GM12873 (cell line): Measurements from ENCODE around the gene POLH.

Experiments used
- CTCF ChIP-seq: IDR thresholded peaks from 2 replicates; pipeline ENCODE4 v1.5.1; 2012; ENCODE audit warnings: low read depth, mild to moderate bottlenecking, moderate library complexity, low read length, control low read depth; ENCODE audit not compliant: insufficient read depth; ENCODE audit errors: missing control alignments

Gene POLH

GRCh38 chr6:43588194-43588593 is 12.2 kb downstream of the POLH start:
- no peak for TF ChIP-seq CTCF

- TF ChIP-seq CTCF: no peak
Observed at GRCh38 chr6:43593938-43594337, 18.0 kb downstream of the POLH start.

GRCh38 chr6:43600595-43600994 is 24.6 kb downstream of the POLH start:
- TF ChIP-seq CTCF: no peak

GRCh38 chr6:43604174-43604573 is 28.2 kb downstream of the POLH start:
- no peak for TF ChIP-seq CTCF

GRCh38 chr6:43606019-43606418 is 30.0 kb downstream of the POLH start:
- no peak for TF ChIP-seq CTCF

GRCh38 chr6:43608310-43608763 is 32.4 kb downstream of the POLH start:
- peak; percentile 93 for TF ChIP-seq CTCF

- no peak for TF ChIP-seq CTCF
Observed at GRCh38 chr6:43608807-43609206, 32.8 kb downstream of the POLH start.
